Gastroesophageal sphincter (tissue), 4 donors: Measurements from ENCODE around the gene TNFSF15. TPM values are rescaled to one million over a fixed set of nuclear protein-coding genes. Genes with fewer than 3 reads are reported as not detected.
A peak's percentile ranks its signal among the peaks of the same experiment; 100 is the strongest.

ENCODE experiments used
- ATAC-seq: fragments of 150-250 bp; one replicate; pipeline ENCODE4 v1.9.1; 2016; ENCODE audit warnings: mild to moderate bottlenecking, moderate library complexity
- H3K27ac ChIP-seq, 4 donors: fragments of 200-600 bp; sonication (generic) in 3 of 4; 1 replicate in 3 of 4; 2 replicates in 1 of 4; pipeline ENCODE4 v1.5.1; 2016 to 2019
- H3K27me3 ChIP-seq: fragments of 200-600 bp; sonication (generic); one replicate; pipeline ENCODE4 v1.5.1; 2019
- H3K36me3 ChIP-seq, 2 donors: fragments of 200-600 bp; sonication (generic); one replicate each; pipeline ENCODE4 v1.5.1; 2019; ENCODE audit warnings: control low read depth in 1 of 2
- H3K4me1 ChIP-seq, 3 donors: fragments of 200-600 bp; sonication (generic); 1 replicate in 2 of 3; 2 replicates in 1 of 3; pipeline ENCODE4 v1.5.1; 2016 to 2019; ENCODE audit warnings: control low read depth in 2 of 3
- H3K4me3 ChIP-seq, 2 donors: fragments of 200-600 bp; sonication (generic); one replicate each; pipeline ENCODE4 v1.5.1; 2019; ENCODE audit warnings: mild to moderate bottlenecking in 1 of 2, moderate library complexity in 1 of 2
- H3K9me3 ChIP-seq, 3 donors: fragments of 200-600 bp; sonication (generic); one replicate each; pipeline ENCODE4 v1.5.1; 2017 to 2019; ENCODE audit warnings: control low read depth in 2 of 3
- CTCF ChIP-seq, 4 experiments: fragments of 200-600 bp in 2 of 4; fragments of 450-650 bp in 2 of 4; sonication (generic) in 1 of 4; IDR thresholded peaks; one replicate each; pipeline ENCODE4 v1.5.1; 2017 to 2019; ENCODE audit warnings: antibody characterized with exemption in 4 of 4, mild to moderate bottlenecking in 2 of 4, moderate library complexity in 2 of 4
- EP300 ChIP-seq: sonication (generic); formaldehyde crosslinking; IDR thresholded peaks from one replicate; pipeline ENCODE4 v1.6.1; 2017; ENCODE audit warnings: antibody characterized with exemption, mild to moderate bottlenecking
- POLR2A ChIP-seq, 2 donors: fragments of 450-650 bp; IDR thresholded peaks; one replicate each; pipeline ENCODE4 v1.6.1; 2017; ENCODE audit warnings: antibody characterized with exemption in 2 of 2, mild to moderate bottlenecking in 2 of 2, moderate library complexity in 1 of 2
- POLR2AphosphoS5 ChIP-seq: sonication (generic); formaldehyde crosslinking; IDR thresholded peaks from one replicate; pipeline ENCODE4 v1.6.1; 2017; ENCODE audit warnings: antibody characterized with exemption
- WGBS, 2 donors: methylation state at CpG; one replicate each; pipeline ENCODE4 v1.1.5; 2018; ENCODE audit warnings: low coverage in 1 of 2; 5-methylcytosine and 5-hydroxymethylcytosine counted together
- total RNA-seq, 4 donors: library from RNA; depleted of rRNA; stranded (reverse); fragments of >200 nt; gene quantifications; one replicate each; pipeline ENCODE4 v1.1.0, GENCODE V29; 2016

The TNFSF15 gene
- total RNA-seq, 4 donors from 2014 or later, result 0.13 to 0.27 (median 0.19) TPM

DNA sequence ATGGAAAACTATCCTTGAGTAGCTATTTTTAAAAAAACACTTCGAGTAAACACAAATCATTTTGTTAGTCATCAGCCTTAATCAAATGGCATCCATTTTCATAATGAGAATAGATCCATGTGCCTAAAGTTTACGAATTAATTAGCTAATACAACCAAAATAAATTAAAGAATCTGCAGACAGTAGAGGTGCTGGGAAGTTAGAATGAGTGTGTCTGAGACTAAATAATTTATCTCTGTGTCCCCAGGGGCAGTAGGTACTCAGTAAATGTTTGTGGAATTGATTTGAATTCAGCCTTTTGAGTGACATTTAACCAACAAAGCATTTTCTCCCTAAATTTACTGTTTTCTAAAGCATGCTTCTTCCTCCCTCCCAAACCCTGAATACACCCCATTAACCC lies 18.6 kb downstream of the TNFSF15 start:
- no peaks in the 10 kb centered on the region for H3K27me3 ChIP-seq
- no peaks in the 10 kb centered on the region for H3K36me3 ChIP-seq
- TF ChIP-seq POLR2AphosphoS5 (no peak), EP300 (no peak), CTCF (IDR thresholded peaks at IDR 0.05) (no peak)
- no peak for ATAC-seq
- H3K4me3 ChIP-seq, result no peak overlapping the region
- H3K9me3 ChIP-seq, result no peaks in the 10 kb centered on the region
- H3K27ac ChIP-seq, result no peak overlapping the region
- peaks cover 0 to 11% (median 4%) of the 10 kb centered on the region in 3 donors for H3K4me1 ChIP-seq
- WGBS, 2 donors, result 86 to 89% methylated on average over 2 of the region's 2 CpGs

DNA sequence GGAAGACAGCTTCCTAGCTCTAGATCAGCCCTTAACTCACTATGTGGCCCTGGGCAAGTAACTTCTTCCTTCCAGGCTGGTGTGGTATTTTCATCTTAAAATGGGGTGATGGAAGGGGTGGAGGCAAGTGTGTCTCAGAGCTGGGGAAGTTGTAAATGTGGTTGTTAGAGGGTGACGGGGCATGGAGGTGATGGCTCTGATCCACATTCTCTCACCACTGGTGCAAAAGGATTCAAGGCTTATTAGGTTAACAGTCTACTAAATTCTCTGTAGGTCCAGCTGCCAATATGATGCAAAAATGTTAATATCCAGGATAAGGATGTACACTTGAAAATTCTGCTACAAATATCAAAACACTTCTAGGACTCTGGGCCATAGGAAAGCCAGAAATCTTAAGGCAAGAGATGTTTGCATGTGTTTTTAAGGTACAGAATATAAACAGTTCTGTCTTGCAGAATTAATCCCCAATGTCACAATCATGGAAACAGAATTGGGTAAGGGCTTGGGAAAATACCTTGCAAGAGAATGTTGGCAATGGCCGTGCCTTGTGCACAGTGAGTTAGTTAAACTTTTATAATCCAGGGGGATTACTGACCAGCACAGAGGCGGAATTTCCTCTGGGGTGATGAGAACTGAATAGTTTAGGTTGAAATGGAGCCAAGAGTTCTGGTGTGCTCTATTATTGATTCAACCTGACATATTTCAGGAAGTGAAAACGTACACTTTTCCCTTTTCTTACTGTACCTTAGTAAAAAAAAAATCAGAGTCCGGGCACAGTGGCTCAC lies 19.8 kb downstream of the TNFSF15 start:
- 45 to 47% methylated on average over 3 to 5 of the region's 5 CpGs for WGBS, 2 donors
- no peak overlapping the region for H3K4me3 ChIP-seq
- no peaks in the 10 kb centered on the region for H3K9me3 ChIP-seq
- peaks cover 2% of the 10 kb centered on the region for H3K27me3 ChIP-seq
- TF ChIP-seq EP300 (no peak), POLR2AphosphoS5 (peak; percentile 64), CTCF (IDR thresholded peaks at IDR 0.05) (no peak)
- H3K36me3 ChIP-seq, result no peaks in the 10 kb centered on the region
- ATAC-seq, result peak; percentile 41
- no peak overlapping the region for H3K27ac ChIP-seq
- H3K4me1 ChIP-seq, result peaks cover 0 to 11% (median 4%) of the 10 kb centered on the region in 3 donors

DNA sequence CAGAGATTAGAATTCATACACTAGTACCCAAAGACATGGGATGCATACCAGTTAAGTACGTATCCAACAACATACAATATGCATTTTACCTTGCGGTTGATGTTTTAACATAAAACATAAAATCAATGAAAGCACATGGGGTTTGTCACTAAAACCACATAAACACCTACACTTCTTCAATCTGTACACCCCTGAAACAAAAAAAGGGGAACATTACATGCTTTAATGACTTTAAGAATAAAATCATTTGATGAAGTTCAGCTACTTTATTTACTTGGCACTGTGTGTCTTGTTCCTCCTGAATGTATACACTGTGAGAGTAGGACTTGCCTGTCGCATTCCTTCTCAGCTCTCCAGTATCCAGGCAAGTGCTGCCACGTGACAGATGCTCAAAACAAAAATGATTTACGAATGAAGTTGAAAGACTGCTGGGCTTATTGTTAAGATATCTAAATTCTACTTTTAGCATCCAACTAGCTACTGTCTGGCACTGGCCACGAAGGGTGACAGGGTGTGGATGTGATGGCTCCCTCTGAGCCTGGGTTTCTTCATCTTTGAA lies 21.0 kb downstream of the TNFSF15 start:
- H3K9me3 ChIP-seq, result no peaks in the 10 kb centered on the region
- H3K4me1 ChIP-seq, result peaks cover 0 to 11% (median 4%) of the 10 kb centered on the region in 3 donors
- WGBS, 2 donors, result 39 to 54% methylated on average over 6 of the region's 6 CpGs
- TF ChIP-seq POLR2AphosphoS5, result no peak
- TF ChIP-seq CTCF (IDR thresholded peaks at IDR 0.05), result no peak
- TF ChIP-seq EP300, result no peak
- no peak for TF ChIP-seq POLR2A (IDR thresholded peaks at IDR 0.05)
- no peak for ATAC-seq
- no peak overlapping the region for H3K4me3 ChIP-seq
- H3K27ac ChIP-seq, result no peak overlapping the region
- H3K27me3 ChIP-seq, result peaks cover 7% of the 10 kb centered on the region
- H3K36me3 ChIP-seq, result no peaks in the 10 kb centered on the region

- Histone ChIP-seq H3K27me3 (peaks cover 7% of the 10 kb centered on the region), H3K4me3 (no peak overlapping the region), H3K4me1 (peaks cover 0 to 11% (median 4%) of the 10 kb centered on the region in 3 donors), H3K9me3 (no peaks in the 10 kb centered on the region), H3K36me3 (no peaks in the 10 kb centered on the region), H3K27ac (no peak overlapping the region)
- TF ChIP-seq CTCF (IDR thresholded peaks at IDR 0.05), result no peak
- no peak for TF ChIP-seq POLR2AphosphoS5
- TF ChIP-seq POLR2A (IDR thresholded peaks at IDR 0.05), result no peak
- no peak for TF ChIP-seq EP300
- no peak for ATAC-seq
Observed at GRCh38 chr9:114782586-114782985, 23.3 kb downstream of the TNFSF15 start.

DNA sequence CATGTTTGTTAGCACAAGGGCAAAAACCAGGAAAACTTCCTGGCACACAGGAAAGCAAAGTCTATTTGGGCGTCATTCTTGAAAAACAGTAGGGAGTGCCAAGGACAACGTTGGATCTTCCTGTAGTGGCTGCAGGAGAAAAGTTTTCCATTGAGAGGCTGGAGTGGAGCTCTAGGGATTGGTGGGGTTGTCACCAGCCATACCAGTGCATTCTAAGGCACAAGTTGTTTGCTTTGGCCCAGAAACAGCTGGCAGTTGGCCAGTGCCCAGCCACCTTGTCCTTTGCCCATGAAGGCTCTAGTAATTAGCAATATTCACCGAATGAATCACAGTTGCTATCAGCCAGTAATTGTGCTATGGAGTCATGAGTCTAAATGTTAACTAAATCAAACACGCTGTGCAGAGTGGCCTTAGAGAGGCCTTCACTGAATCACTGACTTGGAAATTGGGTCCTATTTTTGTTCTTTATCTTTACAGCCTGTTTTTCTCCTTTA lies 26.4 kb downstream of the TNFSF15 start:
- H3K27ac ChIP-seq, result no peak overlapping the region
- H3K27me3 ChIP-seq, result peaks cover 7% of the 10 kb centered on the region
- 43 to 74% methylated on average over 2 to 4 of the region's 4 CpGs for WGBS, 2 donors
- H3K9me3 ChIP-seq, result no peaks in the 10 kb centered on the region
- no peaks in the 10 kb centered on the region for H3K36me3 ChIP-seq
- TF ChIP-seq POLR2AphosphoS5 (peak; percentile 15), EP300 (no peak)
- no peaks in the 10 kb centered on the region for H3K4me1 ChIP-seq
- no peak overlapping the region for H3K4me3 ChIP-seq
- ATAC-seq, result peak; percentile 87
